Hematopoietic multipotent progenitor cell treated with erythropoietin and hydrocortisone succinate and interleukin-3 and kit ligand, for 17 days (in vitro differentiated cells): ENCODE data around the gene CPED1.

Source experiments
- DNase-seq: peaks from one replicate; pipeline ENCODE4 v3.0.0-alpha.2; 2015; ENCODE audit warnings: low spot score

The CPED1 gene

DNA sequence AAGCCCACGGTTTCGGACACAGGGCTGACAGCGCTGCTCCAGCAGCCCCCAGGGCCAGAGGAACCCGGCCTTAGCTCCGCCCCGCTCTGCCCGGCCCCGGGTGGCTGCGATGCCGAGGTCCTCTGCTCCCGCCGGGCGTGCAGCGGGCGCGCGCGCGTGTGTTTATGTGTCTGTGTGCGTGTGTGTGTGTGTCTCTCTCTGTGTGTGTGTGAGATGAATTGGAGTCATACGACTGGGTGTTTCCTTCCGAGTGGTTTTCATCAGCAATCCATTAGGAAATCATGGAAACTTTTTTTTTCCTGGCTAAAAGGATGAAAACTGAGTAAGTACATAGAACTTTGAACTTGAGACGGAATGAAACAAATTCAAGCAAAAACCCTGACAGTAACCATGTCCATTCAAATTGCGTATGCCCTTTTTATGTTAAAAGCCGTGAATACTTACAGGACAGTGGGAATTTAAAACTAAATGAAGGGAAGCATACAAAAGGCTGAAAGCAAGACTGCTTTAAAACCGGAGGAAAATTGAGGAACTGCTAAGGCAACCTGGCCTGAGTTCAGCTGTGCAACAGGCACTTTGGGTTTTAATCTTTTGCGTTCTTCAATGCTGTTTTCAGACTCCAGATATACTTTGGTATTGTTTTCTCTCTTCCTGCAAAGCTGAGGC is at the start of gene CPED1:
CPED1 (plus strand) TSS at position 121 of the 666 bp plus-strand sequence. CDS start 911 bp downstream, outside the sequence.
- peak; percentile 56 for DNase-seq

DNA sequence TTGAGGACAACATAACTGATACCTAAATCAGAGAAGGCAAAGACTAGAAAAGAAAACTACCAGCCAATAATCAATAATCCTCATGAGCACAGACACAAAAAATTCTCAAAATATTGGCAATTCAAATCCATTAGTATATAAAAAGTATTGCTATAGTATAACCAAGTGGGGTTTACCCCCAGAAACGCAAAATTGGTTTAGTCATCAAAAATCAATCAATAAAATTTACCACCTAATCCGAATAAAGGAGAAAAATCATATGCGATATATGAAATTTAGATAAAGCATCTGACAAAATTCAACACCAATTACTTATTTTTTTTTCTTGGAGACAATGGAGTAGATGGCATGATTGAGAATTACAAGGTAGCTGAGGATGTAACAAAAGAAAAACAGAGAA is 49.2 kb upstream of the CPED1 start:
- no peak for DNase-seq

DNA sequence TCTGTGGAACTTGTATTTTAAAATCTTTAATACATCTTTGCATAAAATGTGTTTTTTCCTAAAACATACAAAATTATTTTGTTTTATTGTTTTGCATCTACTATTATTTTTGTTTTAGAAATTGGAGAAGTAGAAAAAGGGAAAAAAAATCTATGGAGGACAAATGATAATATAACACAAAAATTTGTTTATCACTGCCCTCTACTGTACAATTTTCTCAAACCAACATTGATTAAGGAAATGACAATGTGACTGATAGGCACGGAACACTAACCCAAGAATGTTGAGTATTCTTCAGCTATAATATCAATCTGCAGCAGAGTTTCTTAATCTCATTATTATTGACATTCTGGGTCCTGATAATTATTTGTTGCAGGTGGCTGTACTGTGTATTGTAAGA is 47.4 kb upstream of the CPED1 start:
- no peak for DNase-seq

DNA sequence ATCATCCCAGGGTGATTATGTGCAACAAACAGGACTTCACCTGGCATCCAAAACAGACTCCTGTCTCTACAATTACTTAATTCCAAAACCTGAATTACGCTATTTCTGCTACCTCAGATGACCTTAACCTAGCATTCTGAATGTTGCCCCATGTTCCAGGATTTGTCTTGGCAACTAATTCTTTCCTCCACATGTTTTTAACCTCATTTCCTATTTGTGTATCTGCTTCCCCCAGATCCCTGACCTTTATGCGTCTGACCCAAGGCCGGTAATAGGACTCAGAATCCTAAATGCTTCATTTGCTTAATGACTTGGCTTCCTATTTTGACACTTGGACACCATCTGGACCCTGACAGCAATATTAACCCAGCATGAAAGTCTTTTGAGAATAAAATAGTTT is 46.7 kb upstream of the CPED1 start:
- DNase-seq, result no peak

DNA sequence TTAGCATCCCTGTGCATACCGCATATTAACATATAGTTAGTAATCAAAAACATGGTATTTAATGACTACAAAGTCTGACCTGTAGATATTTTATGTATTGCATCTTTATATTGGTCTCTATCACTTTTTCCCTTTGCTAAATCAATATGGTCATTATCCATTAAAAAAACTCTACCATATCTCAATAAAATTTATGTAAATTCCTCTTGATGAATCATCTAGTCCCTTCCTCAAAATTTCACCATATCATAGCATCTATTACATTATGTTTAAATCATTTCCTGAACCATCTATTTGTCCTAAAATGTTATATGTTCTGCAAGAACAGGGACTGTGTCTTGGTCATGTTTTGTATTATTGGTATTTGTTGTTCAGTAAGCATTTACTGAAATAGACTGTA is 45.6 kb upstream of the CPED1 start:
- DNase-seq, result no peak

DNA sequence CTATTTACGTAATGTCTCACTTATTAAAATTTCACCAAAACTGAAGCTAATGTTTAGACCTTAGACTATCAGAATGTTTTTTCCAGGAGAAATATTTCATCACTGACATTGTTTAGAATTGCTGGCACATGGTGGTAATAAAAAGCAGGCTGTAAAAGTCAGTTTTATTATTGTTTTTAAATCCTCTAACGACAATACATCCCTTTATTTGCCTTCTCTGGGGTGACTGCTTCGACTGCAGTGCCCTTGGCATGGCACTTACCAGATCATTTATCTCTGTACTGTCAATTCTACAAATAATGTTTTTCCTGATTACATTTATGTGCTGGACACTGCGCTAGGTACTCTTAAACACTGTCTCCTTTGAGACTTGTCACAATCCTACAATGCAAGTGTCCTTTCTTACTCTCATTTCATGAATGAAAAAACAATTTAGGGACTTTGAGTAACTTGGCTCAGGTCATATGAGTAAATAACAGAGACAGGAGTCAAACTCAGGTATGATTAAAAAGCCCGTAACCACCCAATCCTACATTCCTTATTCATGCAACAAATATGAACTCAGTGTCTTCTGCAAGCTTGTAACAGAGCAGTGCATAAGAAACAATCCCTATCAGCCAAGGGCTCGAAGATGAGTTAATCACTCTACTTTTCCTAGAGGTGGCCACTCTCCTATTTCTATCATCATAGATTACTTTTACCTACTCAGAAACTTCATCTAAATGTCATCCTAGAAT is 43.5 kb upstream of the CPED1 start:
- DNase-seq, result no peak

DNA sequence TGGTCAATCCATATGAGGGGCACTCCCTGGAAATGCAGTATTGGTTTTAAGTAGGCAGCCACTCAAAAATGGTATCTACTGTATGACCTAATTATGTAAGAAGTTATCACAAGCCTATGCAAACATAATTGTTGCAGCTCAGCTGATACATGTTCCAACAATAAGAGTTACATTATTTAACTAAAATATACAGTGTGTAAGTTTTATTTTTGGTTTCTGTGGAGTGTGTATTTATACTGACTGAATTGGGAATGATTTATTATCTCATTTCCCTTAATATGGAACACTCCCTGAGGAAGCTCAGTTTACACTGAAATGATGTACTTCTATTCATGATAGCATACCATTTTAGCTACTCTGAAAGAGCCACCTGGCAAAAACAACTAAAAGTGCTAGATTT is 40.5 kb upstream of the CPED1 start:
- no peak for DNase-seq

DNA sequence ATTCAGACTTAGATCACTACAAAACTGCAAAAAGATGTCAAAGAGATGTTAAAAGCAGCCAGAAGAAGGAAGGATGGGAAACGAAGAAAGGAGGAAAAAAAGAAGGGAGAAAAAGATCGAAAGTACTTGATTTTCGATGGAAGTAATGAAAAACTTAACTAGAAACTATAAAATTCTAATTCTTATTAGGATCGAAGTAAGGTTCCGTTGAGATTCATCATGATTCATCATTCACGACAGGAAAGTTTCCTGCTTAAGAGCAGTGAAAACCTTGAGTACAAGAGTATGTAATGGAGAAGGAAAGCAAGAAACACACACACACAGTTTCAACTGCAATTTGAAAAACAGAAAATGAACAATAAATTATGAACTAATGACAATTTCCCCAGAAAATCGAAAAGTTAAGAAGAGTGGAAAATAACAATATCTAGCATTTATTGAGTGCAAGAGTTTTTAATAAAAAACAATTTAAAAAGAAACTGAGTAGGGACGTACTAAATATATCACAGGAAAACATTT is 39.1 kb upstream of the CPED1 start:
- peak; percentile 56 for DNase-seq

DNA sequence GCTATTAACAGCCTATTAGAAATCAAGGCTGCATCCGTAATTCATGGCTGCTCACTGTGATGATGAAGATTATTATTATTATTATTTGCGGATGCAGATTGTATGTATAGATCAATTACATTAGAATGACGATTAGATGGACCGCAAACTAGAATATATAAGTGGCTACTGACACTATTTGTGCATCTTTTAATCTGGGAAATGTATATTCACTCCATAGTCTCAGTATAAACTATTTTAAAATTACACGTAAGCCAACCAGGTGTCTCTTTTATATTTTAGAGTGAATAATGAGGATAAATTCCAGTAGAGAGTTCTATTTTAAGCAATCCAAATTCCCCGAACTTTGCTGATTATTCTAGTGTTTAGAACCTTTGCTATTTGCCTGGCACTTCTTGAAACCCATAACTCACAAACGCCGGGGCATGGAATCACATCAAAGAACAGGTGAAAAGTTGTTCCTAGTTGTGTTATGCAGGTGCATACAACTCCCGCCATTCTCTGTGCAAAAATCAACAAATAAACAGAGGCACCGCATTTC is 38.4 kb upstream of the CPED1 start:
- DNase-seq, result no peak

DNA sequence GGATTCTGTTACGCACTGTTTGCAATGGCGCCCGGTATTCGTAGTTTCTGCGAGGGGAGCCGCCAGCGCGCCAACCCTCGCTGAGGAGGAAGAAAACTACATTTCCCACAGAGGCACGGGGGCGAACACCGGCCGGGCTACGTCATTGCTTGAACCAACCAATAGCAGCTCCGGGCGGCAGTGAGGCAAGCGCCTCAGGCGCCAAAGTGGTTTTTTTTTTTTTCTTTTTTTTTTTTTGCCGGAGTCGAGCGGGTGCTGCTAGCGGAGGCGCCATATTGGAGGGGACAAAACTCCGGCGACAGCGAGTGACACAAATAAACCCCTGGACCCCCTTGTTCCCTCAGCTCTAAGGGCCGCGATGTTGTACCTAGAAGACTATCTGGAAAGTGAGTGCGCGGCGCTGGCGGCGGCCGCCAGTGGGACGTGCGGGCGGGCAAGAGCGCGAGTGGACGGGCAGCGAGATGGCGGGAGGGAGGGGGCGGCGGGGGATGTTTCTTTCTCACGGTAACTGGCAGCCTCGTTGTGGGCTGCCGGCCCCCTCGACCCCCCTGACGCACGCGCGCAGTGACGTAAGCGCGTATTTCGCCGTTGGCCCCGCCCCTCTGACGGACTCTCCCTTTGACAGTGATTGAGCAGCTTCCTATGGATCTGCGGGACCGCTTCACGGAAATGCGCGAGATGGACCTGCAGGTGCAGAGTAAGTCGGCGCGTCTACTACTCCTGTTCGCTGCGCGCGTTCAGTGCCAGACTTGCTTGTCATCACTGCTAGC is 37.8 kb upstream of the CPED1 start, which contains the start of gene ING3:
ING3 (plus strand) TSS at position 239 of the 770 bp plus-strand sequence; CDS start at position 359, 120 bp downstream.
- DNase-seq, result peak; percentile 98

DNA sequence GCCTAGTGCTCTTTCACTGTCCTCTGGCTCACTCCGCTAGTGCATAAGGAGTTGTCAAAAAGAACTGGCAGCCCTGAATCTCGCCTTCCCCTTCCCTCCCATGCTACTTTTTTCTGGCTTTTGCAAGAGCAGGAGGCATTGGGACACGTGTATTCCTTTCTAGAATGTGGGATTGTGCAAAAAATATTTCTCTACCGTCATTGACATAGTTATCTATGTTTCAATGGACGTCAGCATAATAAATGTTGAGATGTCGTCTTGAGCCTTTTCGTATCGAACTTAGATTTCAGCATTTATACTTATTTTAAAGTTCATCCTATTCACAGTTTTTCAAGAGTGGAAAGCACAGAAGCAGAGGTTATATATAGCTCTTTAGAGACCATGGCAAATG is 37.2 kb upstream of the CPED1 start:
- DNase-seq, result no peak

DNA sequence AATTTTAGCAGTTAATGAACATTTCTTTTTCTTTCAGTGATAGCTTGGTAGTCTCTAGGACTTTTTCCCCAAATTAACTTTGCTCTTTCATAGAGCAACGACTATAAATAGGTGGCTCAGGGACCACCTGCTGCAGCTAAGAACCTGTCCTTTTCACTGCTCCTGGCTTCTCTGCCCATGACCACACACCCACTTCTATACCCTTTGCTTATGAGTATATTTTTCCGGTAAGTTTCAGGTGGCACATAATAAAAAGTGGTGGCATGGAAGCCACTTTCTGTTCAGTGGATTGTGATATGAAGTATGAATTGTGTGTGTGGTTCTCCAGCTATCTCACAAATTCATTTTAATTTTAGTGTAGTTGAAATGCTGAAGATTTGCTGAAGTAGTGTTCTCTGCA is 36.7 kb upstream of the CPED1 start:
- no peak for DNase-seq

DNA sequence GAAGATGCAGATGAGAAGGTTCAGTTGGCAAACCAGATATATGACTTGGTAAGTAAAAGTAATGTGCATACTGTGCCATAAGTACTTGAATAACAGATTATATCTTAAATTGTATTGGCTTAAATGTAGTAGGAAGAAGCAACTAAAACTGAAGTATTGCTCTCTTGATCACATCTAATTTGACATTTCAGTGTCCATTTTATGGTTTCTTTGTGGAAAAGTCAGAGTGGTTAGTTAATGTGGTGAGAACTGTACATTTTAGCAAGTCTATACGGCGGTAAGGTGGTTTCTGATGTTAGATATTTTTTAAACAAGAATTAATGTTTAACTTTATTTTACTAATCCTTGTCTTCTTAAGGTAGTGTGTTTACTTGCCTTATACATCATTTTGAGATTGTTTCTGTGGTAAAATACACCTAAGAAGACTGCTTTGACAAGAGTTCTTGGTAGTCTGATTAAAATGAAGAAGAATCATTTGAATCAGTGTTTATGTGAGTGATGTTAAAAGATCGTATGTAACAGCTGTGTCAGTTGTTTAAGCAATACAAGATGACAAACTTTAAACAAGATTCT is 32.8 kb upstream of the CPED1 start:
- DNase-seq, result no peak

DNA sequence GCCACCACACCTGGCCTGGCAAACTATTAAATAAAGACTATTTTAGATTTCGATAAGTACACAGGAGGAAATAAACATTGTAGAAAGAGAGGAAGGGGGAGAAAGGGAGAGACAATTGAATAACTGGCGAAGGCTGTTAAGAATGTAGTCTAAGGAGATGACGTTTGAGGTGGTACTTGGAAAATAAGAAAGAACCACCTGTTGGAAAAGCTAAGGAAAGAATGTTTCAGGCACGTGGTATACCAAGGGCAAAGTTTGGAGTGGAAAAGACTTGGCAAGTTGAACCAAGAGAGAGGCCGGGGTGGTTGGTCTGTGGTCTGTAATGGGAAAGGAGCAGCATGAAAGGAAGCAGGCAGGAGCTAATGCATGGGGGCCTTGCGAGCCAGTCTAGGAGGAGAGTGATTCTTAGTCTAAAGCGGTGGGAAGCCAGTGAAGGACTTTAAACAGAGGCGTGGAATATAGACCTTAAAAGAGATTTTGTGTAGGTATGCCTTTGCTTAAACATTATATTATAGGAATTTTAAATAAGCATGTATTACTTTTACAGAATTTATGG is 28.5 kb upstream of the CPED1 start:
- no peak for DNase-seq

DNA sequence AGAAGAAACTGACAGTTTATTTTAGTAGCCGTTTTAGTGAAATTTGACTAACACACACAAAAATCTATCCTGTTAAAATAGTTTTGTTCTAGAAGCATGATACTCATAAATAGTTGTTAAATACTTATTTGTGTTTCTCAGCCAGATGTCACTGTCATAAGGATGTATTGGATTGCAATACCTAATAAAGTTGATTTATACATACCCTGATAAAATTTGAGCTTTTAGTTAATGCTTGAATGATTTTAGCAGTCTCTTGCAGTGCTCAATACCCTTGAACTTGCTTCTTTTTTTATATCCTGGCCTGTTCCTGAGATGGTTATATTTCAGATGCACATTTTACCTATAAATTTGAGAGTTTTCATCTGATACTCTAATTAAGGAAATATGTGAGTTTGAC is 27.8 kb upstream of the CPED1 start:
- no peak for DNase-seq

DNA sequence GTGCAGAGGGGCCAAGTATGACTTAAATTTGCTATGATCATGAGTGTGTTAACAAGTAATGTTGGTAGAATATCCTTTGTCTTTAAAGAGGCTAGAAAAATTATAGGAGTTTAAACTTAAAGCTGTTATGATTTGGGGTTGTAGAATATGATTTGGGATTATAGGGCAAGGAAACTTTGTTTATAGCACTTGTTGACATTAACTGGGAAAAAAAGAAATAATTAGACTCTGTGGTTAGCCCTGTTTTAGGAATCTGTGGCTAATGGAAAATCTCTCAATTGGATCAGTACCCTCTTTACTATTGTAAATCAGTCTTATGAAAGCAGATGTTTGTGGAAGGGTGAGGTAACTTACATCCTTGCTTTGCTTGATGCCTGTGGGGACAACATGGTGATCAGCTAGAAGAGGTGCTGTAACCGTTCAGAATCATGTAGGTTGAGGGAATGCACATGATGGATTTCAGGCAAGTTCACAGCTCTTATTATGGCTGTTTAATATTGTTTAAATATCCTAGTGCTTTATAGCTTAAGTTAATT is 26.8 kb upstream of the CPED1 start:
- DNase-seq, result no peak

DNA sequence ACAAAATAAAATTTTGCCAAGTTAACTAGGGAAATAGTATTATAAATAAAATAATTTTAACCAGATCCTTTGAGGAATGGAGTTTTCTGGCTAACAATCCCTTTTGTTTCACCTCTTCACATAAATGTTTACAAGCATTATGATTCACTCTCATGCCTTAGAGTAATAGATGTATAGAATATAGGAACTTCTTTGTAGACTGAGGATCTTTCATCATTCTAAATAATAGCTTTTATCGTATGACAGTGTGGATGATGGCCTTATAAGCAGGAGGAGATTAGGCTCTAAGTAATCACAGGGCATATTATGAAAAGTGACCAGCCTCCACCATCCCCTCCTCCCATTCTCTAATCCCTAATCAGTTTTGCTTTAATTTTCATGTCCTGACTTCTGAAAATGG is 24.4 kb upstream of the CPED1 start:
- DNase-seq, result no peak

DNA sequence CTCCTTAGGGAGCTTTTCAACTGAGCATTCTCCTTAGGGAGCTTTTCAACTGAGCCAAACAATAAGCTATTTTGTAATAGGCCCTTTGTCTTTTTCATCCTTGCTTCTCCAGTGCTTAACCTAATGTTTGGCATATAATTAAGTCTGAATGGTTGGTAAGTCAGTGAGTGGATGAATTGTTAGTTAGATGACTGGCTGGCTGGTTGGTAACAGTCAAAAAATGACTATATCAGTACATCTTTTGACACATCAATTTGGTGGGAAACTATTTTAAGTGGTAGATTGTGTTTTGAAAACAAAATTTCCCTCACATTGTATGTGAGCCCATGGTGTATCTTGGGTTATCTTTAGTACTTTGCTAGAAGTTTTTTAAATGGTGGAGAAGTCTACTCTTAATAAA is 21.6 kb upstream of the CPED1 start:
- no peak for DNase-seq

DNA sequence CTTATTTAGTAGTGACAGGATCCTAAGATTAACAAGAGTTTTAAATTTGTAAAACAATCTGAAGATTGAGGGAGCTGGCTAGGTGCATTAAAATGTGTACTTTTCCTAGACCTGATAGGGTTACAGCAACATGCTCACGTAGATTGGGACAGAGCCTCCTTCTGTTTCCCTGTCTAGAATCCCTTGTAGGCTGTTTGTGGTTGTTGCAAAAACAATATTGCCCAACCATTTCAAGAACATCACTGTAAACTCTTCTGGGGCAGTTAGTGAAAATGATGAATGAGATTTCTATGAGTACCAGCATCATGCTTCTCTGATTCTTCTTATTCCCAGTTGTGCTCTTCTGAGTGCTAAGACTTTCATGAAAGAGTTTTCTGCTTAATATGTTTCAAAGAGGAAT is 14.7 kb upstream of the CPED1 start:
- DNase-seq, result no peak

DNA sequence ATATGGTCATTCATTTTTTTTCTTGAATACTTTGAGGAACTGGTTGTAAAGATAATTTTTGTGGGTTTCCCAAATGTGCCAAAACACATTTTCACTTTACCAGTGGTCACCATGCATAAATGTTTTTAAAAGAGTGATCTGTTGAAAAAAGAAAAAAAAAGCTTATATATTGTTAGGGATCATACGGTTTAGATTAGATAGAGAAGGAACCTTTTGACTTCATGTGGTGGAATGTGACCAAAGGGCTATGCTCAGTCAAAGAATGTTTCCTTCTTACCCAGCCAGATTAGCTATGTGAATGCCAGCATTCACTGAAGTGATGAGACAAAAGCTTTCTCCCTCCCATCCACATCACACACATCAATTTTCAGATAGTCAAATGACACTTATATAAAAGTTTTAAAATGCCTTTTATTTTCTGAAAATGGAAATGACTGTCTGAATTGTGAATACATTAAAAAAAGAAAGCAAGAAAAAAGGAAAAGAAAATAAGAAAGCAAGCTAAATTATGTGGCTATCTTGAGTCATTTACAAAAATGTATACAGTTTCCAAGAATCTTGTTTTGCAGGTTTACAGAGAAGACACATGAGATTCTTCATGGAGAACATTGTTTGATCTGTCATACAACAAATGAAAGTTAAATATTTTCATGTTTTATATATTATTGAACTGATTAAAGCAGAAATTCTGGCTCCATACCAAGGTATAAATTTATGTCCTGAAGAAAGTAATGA is 8.6 kb upstream of the CPED1 start:
- DNase-seq, result no peak

DNA sequence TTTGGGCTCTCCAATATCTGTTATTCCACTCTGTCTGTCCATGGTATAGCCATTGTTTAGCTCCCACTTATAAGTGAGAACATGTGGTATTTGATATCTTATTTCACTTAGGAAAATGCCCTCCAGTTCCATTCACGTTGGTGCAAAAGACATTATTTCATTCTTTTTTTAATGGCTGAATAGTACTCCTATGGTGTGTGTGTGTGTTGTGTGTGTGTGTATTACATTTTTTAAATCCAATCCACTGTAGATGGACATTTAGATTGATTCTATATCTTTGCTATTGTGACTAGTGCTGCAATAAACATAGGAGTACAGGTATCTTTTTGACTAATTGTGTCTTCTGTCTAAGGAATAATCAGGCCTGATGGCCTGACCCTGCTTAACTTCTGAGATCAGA is 7.4 kb upstream of the CPED1 start:
- DNase-seq, result no peak
